HG02938 (cell line): ENCODE data around the gene CLPTM1L.
"Not testable (repeated sequence)": the region's sequence is repeated elsewhere in the genome, so short reads cannot be mapped to it uniquely, and the experiment has no call there.

Experiments used
- ATAC-seq: cut with Tn5 transposase; IDR thresholded peaks from one replicate; pipeline ENCODE4 v1.9.1; 2021; ENCODE audit warnings: mild to moderate bottlenecking, moderate library complexity; ENCODE audit not compliant: unreplicated experiment

Gene CLPTM1L

GRCh38 chr5:1342268-1342667 is 2.6 kb downstream of the CLPTM1L start:
- ATAC-seq = no peak

GRCh38 chr5:1341863-1342262 is 3.0 kb downstream of the CLPTM1L start:
- peak; percentile 40 for ATAC-seq

GRCh38 chr5:1339818-1340210 is 5.1 kb downstream of the CLPTM1L start:
- not testable (repeated sequence) for ATAC-seq

GRCh38 chr5:1339139-1339817 is 5.6 kb downstream of the CLPTM1L start:
- ATAC-seq = not testable (repeated sequence)

- no peak for ATAC-seq
Measured at GRCh38 chr5:1338506-1339070, 6.3 kb downstream of the CLPTM1L start.

- no peak for ATAC-seq
Measured at GRCh38 chr5:1338196-1338490, 6.8 kb downstream of the CLPTM1L start.

GRCh38 chr5:1337489-1338195 is 7.3 kb downstream of the CLPTM1L start:
- no peak for ATAC-seq

GRCh38 chr5:1336749-1337488 is 8.0 kb downstream of the CLPTM1L start:
- no peak for ATAC-seq

GRCh38 chr5:1336106-1336561 is 8.8 kb downstream of the CLPTM1L start:
- no peak for ATAC-seq

GRCh38 chr5:1335540-1336095 is 9.3 kb downstream of the CLPTM1L start:
- ATAC-seq = no peak

- no peak for ATAC-seq
Measured at GRCh38 chr5:1334831-1335539, 9.9 kb downstream of the CLPTM1L start.

GRCh38 chr5:1333986-1334385 is 10.9 kb downstream of the CLPTM1L start:
- ATAC-seq = no peak

- ATAC-seq = not testable (repeated sequence)
Measured at GRCh38 chr5:1333286-1333685, 11.6 kb downstream of the CLPTM1L start.

- ATAC-seq = no peak
Measured at GRCh38 chr5:1332461-1333001, 12.4 kb downstream of the CLPTM1L start.

GRCh38 chr5:1331861-1332405 is 13.0 kb downstream of the CLPTM1L start:
- ATAC-seq = no peak

GRCh38 chr5:1330847-1331831 is 13.8 kb downstream of the CLPTM1L start:
- no peak for ATAC-seq

- ATAC-seq = no peak
Measured at GRCh38 chr5:1330146-1330846, 14.6 kb downstream of the CLPTM1L start.

- ATAC-seq = no peak
Measured at GRCh38 chr5:1329111-1329579, 15.8 kb downstream of the CLPTM1L start.
